Measurements from ENCODE around the gene MYD88.

The MYD88 gene

GRCh38 chr3:38117748-38118420 is 20.6 kb upstream of the MYD88 start:
- peaks cover 6% of the 10 kb centered on the region for H3K27me3 Mint-ChIP-seq
- peaks cover 27% of the 10 kb centered on the region for H3K36me3 Mint-ChIP-seq
- CTCF ChIA-PET: interaction anchor here (0.6 to 7.6 kb wide), 19 partner anchors 8 to 379 kb away, joined by 3 to 76 read pairs (median 3); partner anchors contain the start of genes ACAA1, SLC22A13 and XYLB
- H3K4me3 Mint-ChIP-seq: no peak overlapping the region
- H3K4me1 Mint-ChIP-seq: peaks cover 3% of the 10 kb centered on the region
- H3K27ac Mint-ChIP-seq: peak overlapping the region; percentile 22
- H3K9me3 Mint-ChIP-seq: no peaks in the 10 kb centered on the region
- peak; percentile 86 for DNase-seq

GRCh38 chr3:38118421-38119247 is 19.8 kb upstream of the MYD88 start:
- CTCF ChIA-PET: interaction anchor here (0.6 to 7.6 kb wide), 16 partner anchors 8 to 365 kb away, joined by 3 to 76 read pairs (median 3); partner anchors contain the start of genes ACAA1 and XYLB
- Mint-ChIP-seq H3K9me3 (no peaks in the 10 kb centered on the region), H3K4me1 (peaks cover 3% of the 10 kb centered on the region), H3K4me3 (no peak overlapping the region), H3K27me3 (peaks cover 6% of the 10 kb centered on the region), H3K36me3 (peaks cover 32% of the 10 kb centered on the region), H3K27ac (peak overlapping the region; percentile 71)
- no peak for DNase-seq

- CTCF ChIA-PET: interaction anchor here (0.6 to 7.6 kb wide), 11 partner anchors 11 to 362 kb away, joined by 3 to 76 read pairs (median 3); partner anchors contain the start of gene XYLB
- peaks cover 3% of the 10 kb centered on the region for H3K4me1 Mint-ChIP-seq
- H3K4me3 Mint-ChIP-seq: no peak overlapping the region
- H3K36me3 Mint-ChIP-seq: peaks cover 34% of the 10 kb centered on the region
- H3K9me3 Mint-ChIP-seq: no peaks in the 10 kb centered on the region
- DNase-seq: no peak
- no peak overlapping the region for H3K27ac Mint-ChIP-seq
- peaks cover 6% of the 10 kb centered on the region for H3K27me3 Mint-ChIP-seq
Measured at GRCh38 chr3:38119248-38119544, 19.3 kb upstream of the MYD88 start.

- no peaks in the 10 kb centered on the region for H3K9me3 Mint-ChIP-seq
- peaks cover 3% of the 10 kb centered on the region for H3K4me1 Mint-ChIP-seq
- CTCF ChIA-PET: interaction anchor here (0.7 to 7.6 kb wide), 6 partner anchors 10 to 225 kb away, joined by 3 to 76 read pairs (median 10); partner anchors contain the start of gene XYLB
- no peak for DNase-seq
- peaks cover 38% of the 10 kb centered on the region for H3K36me3 Mint-ChIP-seq
- peaks cover 6% of the 10 kb centered on the region for H3K27me3 Mint-ChIP-seq
- no peak overlapping the region for H3K4me3 Mint-ChIP-seq
- no peak overlapping the region for H3K27ac Mint-ChIP-seq
Measured at GRCh38 chr3:38119821-38120692, 18.4 kb upstream of the MYD88 start.

GRCh38 chr3:38120693-38121450 is 17.6 kb upstream of the MYD88 start:
- no peaks in the 10 kb centered on the region for H3K27me3 Mint-ChIP-seq
- no peaks in the 10 kb centered on the region for H3K9me3 Mint-ChIP-seq
- H3K36me3 Mint-ChIP-seq: peaks cover 46% of the 10 kb centered on the region
- H3K4me3 Mint-ChIP-seq: no peak overlapping the region
- CTCF ChIA-PET: interaction anchor here (1.1 to 7.6 kb wide), 4 partner anchors 12 to 225 kb away, joined by 3 to 76 read pairs (median 15); partner anchors contain the start of gene XYLB
- DNase-seq: no peak
- H3K27ac Mint-ChIP-seq: no peak overlapping the region
- H3K4me1 Mint-ChIP-seq: peaks cover 3% of the 10 kb centered on the region

GRCh38 chr3:38121451-38121831 is 17.0 kb upstream of the MYD88 start:
- Mint-ChIP-seq H3K4me3 (no peak overlapping the region), H3K27me3 (no peaks in the 10 kb centered on the region), H3K27ac (no peak overlapping the region), H3K9me3 (no peaks in the 10 kb centered on the region), H3K4me1 (peaks cover 3% of the 10 kb centered on the region), H3K36me3 (peaks cover 48% of the 10 kb centered on the region)
- CTCF ChIA-PET: interaction anchor here (7.6 kb wide), 1 partner anchor 224 kb away, joined by 76 read pairs; the partner anchor contains the start of gene XYLB
- no peak for DNase-seq

GRCh38 chr3:38121832-38122461 is 16.5 kb upstream of the MYD88 start:
- Mint-ChIP-seq H3K4me1 (peaks cover 3% of the 10 kb centered on the region), H3K36me3 (peaks cover 53% of the 10 kb centered on the region), H3K4me3 (no peak overlapping the region)

GRCh38 chr3:38122712-38123290 is 15.7 kb upstream of the MYD88 start:
- Mint-ChIP-seq H3K4me1 (peaks cover 3% of the 10 kb centered on the region), H3K27ac (no peak overlapping the region), H3K4me3 (no peak overlapping the region), H3K9me3 (no peaks in the 10 kb centered on the region), H3K27me3 (no peaks in the 10 kb centered on the region), H3K36me3 (peaks cover 61% of the 10 kb centered on the region)
- DNase-seq: no peak
- CTCF ChIA-PET: interaction anchor here (0.6 to 7.6 kb wide), 2 partner anchors 223 to 342 kb away, joined by 3 to 76 read pairs; partner anchors contain the start of gene XYLB

More at GRCh38 chr3:38121832-38122461, 16.5 kb upstream of the MYD88 start:
- DNase-seq: no peak
- no peaks in the 10 kb centered on the region for H3K27me3 Mint-ChIP-seq
- no peaks in the 10 kb centered on the region for H3K9me3 Mint-ChIP-seq
- CTCF ChIA-PET: interaction anchor here (0.6 to 7.6 kb wide), 2 partner anchors 224 to 343 kb away, joined by 3 to 76 read pairs; partner anchors contain the start of gene XYLB
- H3K27ac Mint-ChIP-seq: no peak overlapping the region

GRCh38 chr3:38124324-38125122 is 13.9 kb upstream of the MYD88 start:
- no peaks in the 10 kb centered on the region for H3K4me1 Mint-ChIP-seq
- H3K36me3 Mint-ChIP-seq: peaks cover 61% of the 10 kb centered on the region
- H3K4me3 Mint-ChIP-seq: no peak overlapping the region
- DNase-seq: no peak
- H3K27ac Mint-ChIP-seq: no peak overlapping the region
- CTCF ChIA-PET: no interaction called here
- H3K9me3 Mint-ChIP-seq: no peaks in the 10 kb centered on the region
- no peaks in the 10 kb centered on the region for H3K27me3 Mint-ChIP-seq

GRCh38 chr3:38125305-38126120 is 12.9 kb upstream of the MYD88 start:
- DNase-seq: no peak
- H3K27ac Mint-ChIP-seq: no peak overlapping the region
- no peak overlapping the region for H3K4me3 Mint-ChIP-seq
- H3K9me3 Mint-ChIP-seq: no peaks in the 10 kb centered on the region
- CTCF ChIA-PET: interaction anchor here (1.3 kb wide), 1 partner anchor 221 kb away, joined by 3 read pairs; the partner anchor contains the start of gene XYLB
- no peaks in the 10 kb centered on the region for H3K4me1 Mint-ChIP-seq
- H3K36me3 Mint-ChIP-seq: peaks cover 63% of the 10 kb centered on the region
- H3K27me3 Mint-ChIP-seq: no peaks in the 10 kb centered on the region

- Mint-ChIP-seq H3K27ac (peak overlapping the region; percentile 37), H3K27me3 (no peaks in the 10 kb centered on the region), H3K9me3 (no peaks in the 10 kb centered on the region), H3K36me3 (peaks cover 61% of the 10 kb centered on the region), H3K4me3 (no peak overlapping the region), H3K4me1 (no peaks in the 10 kb centered on the region)
- no peak for DNase-seq
- CTCF ChIA-PET: interaction anchor here (0.7 to 1.3 kb wide), 2 partner anchors 9 to 220 kb away, joined by 3 read pairs; partner anchors contain the start of gene XYLB
Measured at GRCh38 chr3:38126121-38126892, 12.2 kb upstream of the MYD88 start.
